SK-N-SH (cell line): ENCODE results near the gene ARFGEF2.
"Not testable (repeated sequence)": the region's sequence is repeated elsewhere in the genome, so short reads cannot be mapped to it uniquely, and the experiment has no call there.

Experiments used
- JUND ChIP-seq: IDR thresholded peaks from 2 replicates; pipeline ENCODE4 v1.4.0; 2012
- RCOR1 ChIP-seq: fragments of 150-350 bp; IDR thresholded peaks from 2 replicates; pipeline ENCODE4 v1.6.1; 2017; ENCODE audit warnings: antibody characterized with exemption, low read length
- TF ChIP-seq, protein P1 (sequence below): fragments of 200-600 bp; sonication (generic); IDR thresholded peaks from 2 replicates; pipeline ENCODE4 v1.6.1; 2017; ENCODE audit warnings: antibody characterized with exemption, mild to moderate bottlenecking, moderate library complexity
- TF ChIP-seq, protein P2 (sequence below): IDR thresholded peaks from 2 replicates; pipeline ENCODE4 v1.4.0; 2012; ENCODE audit warnings: low read depth, borderline replicate concordance

GRCh38 chr20:49082295-49082694, 160.8 kb downstream of the ARFGEF2 start:
- TF ChIP-seq, protein P1, sequence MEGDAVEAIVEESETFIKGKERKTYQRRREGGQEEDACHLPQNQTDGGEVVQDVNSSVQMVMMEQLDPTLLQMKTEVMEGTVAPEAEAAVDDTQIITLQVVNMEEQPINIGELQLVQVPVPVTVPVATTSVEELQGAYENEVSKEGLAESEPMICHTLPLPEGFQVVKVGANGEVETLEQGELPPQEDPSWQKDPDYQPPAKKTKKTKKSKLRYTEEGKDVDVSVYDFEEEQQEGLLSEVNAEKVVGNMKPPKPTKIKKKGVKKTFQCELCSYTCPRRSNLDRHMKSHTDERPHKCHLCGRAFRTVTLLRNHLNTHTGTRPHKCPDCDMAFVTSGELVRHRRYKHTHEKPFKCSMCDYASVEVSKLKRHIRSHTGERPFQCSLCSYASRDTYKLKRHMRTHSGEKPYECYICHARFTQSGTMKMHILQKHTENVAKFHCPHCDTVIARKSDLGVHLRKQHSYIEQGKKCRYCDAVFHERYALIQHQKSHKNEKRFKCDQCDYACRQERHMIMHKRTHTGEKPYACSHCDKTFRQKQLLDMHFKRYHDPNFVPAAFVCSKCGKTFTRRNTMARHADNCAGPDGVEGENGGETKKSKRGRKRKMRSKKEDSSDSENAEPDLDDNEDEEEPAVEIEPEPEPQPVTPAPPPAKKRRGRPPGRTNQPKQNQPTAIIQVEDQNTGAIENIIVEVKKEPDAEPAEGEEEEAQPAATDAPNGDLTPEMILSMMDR = not testable (repeated sequence)
- not testable (repeated sequence) for TF ChIP-seq RCOR1, JUND
- TF ChIP-seq, protein P2, sequence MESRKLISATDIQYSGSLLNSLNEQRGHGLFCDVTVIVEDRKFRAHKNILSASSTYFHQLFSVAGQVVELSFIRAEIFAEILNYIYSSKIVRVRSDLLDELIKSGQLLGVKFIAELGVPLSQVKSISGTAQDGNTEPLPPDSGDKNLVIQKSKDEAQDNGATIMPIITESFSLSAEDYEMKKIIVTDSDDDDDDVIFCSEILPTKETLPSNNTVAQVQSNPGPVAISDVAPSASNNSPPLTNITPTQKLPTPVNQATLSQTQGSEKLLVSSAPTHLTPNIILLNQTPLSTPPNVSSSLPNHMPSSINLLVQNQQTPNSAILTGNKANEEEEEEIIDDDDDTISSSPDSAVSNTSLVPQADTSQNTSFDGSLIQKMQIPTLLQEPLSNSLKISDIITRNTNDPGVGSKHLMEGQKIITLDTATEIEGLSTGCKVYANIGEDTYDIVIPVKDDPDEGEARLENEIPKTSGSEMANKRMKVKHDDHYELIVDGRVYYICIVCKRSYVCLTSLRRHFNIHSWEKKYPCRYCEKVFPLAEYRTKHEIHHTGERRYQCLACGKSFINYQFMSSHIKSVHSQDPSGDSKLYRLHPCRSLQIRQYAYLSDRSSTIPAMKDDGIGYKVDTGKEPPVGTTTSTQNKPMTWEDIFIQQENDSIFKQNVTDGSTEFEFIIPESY = not testable (repeated sequence)
